NCI-H2196 (cell line): ENCODE measurements around the gene AQP10.
A peak's percentile ranks its signal among the peaks of the same experiment; 100 is the strongest.
"Not testable (repeated sequence)": the region's sequence is repeated elsewhere in the genome, so short reads cannot be mapped to it uniquely, and the experiment has no call there.

ENCODE experiments used
- DNase-seq: peaks from one replicate; lab custom pipeline; 2025; ENCODE audit not compliant: unreplicated experiment; lab: John Stamatoyannopoulos, UW

The AQP10 gene

DNA sequence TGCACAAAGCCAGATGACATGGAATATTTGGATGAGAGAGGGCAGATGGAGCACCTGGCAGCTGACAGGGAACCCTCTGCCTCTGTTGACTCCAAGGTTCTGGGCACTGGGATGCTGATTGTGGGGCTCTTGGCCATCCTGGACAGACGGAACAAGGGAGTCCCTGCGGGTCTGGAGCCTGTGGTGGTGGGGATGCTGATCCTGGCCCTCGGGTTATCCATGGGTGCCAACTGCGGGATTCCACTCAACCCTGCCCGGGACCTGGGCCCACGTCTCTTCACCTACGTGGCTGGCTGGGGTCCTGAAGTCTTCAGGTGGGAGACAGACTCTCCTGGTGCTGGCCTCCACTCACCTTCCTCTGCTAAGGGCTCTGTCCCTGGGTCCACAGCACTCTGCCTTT lies 2.6 kb downstream of the AQP10 start:
- no peak for DNase-seq

DNA sequence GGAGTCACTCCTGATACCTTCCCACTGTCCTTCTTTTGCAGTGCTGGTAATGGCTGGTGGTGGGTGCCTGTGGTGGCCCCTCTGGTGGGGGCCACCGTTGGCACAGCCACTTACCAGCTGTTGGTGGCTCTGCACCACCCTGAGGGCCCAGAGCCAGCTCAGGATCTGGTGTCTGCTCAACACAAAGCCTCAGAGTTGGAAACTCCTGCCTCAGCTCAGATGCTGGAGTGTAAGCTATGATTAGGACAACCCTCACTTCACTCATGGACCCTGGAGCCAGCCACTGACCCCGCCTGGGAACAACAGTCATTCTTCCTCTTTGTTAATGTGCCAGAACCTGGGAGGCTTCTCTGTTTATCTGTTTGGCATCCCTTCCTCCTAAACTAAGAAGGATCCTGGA lies 3.3 kb downstream of the AQP10 start:
- no peak for DNase-seq

DNA sequence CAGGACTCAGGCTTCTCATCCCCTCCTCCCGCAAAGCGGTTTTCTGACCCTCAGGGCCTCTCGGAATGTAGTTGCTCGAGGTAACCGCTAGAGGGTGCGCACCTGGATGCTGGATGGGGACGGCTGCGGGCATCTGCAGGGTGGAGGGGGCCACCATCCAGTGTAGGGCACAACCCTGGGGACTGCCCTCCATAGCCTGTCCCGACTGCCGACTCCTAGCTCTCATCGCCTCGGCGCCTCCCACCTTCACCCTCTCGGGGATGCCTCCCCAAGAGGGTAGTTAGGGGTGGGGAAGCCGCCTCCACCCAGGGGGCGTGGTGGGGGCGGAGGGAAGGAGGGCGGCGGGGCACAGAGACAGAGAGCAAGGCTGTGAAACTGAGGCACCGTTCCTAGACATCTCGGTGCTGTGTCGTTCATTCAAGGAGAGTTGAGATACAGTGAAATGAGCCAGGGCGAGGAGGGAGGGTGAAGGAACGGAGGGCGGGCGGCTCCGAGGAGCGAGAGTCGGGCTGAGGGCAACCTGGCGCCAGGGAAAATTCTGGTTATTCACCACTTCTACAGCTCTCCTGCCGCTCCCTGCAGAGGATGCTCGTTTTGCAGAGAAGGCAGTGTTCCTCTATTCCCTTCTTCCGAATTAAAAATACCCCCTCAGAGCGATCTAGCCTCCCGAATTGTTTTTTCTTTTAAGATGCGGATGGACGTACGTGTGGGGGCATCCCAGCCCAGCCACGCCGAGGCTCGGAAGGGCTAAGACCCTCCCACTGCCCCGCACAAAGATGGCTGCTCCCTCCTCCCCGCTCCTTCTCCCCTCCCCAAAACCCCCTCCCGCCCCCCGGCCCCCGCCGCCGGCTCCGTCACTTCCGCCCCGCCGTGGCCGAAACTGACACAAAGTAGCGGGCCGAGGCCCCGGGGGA lies 4.0 kb downstream of the AQP10 start, which contains the start of gene ATP8B2:
ATP8B2 (plus strand) TSS at position 857 of the 914 bp plus-strand sequence. CDS start 2,617 bp downstream, outside the sequence.
- peak; percentile 86 for DNase-seq

DNA sequence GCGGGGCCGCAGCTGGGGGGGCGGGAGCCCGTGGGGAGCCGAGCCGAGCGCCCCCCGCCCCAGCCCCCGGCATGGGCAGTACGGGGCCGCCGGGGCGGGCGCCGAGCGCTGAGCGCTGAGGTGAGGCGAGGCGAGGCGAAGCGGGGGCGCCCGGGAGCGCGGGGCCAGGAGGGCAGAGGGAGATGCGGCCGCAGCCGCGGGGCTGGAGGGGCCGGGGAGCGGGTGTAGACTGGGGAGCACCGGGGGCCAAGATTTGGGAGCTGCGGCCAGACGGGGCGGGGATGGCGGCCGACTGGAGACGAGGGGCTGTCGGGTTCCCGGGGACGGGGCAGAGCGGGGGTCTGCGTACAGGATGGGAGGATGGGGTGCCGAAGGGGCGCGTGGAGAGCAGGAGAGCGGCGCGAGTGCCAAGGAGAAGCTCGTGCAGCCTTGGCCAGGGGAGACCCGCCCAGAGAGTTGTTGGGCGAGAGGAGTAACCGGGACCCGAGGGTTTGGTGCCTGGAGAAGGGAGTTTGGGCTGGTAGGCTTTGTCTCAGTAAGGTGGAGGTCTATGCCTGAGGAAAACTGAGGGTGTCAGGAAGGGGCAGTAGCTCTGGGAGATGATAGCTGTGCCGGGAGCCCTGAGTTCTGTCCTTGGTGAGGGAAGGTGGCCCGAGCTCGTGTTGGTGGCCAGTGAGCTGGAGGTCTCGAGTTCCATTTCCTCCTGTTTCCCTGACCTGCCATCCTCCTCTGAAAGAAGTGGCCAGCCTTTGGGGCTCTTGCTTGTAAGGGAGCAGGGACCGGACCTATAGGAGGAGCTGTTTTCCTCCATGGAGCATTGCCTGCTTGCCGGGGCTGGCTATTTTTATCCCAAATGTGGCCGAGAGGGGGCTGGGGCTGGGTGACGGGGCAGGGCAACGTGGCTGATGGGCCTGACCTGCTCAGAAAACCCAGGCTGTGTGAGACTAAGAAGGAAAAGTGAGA lies 5.0 kb downstream of the AQP10 start:
- peak; percentile 10 for DNase-seq

DNA sequence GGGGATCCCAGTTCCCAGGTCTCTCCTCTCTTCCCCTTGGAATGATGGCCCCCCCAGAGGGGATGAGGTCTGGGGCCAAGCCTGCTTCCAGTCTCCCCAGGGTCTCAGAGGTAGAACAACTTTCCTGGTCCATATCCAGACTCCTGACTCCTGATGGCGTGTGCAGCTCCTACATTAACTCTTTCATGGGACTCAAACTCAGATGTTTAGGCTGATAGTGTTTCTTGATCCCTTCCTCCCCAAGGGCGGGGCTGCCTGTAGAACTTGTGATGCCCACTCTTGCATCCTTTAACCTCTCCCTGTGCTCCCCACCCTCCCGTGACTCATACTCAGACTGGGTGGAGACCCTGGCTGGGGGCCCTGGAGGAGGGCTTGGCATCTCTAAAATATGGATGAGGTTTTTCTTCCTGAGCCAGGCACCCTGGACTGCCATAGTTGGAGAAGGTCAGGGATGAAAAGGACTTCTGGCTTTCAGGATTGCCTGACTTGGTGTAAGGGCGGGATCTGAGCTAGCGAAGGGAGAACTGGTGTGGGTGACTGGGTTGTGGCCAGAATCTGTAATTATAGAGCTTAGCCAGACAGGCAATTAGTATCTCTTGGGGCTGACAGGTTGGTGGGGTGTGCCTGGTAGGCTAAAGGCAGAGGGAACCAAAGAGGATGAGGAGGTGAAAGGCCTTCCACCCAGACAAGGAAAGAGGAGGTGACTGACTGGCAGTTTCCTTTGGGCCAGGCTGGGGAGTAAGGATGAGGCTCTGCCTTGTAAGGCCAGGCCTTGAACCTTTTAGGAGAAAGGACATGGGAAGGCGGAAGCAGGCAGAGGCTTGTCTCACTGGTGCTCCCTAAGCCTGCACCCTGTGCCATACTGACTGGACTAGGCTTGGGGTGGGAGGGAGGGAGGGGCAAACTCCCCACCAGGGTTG lies 5.9 kb downstream of the AQP10 start:
- no peak for DNase-seq

DNA sequence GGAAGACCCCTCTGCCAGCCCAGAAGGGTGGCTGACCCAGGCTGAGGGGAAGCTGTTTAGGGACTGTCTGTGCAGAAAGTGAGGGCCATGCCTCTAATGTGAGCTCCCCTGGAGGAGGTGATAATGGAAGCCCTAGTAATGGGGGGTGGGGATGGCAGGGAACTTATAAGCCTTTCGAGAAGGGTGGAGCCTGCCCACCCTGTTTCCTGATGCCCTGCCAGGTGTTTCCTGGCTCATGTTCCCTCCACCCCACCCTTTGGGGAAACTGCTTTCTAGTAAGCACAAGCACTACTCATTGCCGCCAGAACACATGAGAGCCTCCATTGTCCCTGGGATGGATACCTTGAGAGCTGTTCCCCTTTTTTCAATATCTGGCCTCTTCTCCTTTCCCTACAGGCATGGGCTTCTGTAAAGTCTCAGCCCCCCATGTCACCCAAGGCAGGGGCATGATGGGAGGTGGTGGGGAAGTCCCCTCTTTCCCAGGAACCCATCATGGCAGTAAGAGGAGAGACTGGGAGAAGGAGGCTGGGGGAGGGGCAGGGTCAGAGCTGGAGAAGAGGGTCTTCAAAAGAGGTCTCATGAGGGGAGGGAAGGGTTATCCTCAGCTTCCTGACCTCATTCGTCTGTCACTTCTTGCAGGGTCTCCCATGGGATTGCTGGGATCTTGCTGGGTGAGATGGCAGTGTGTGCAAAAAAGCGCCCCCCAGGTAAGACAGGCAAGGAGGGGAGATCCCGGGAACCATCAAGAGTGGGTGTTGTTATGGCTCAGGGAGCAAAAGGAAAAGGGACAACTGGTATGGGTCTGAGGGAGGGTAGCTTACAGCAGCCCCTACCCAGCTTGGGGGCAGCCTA lies 6.8 kb downstream of the AQP10 start:
- peak; percentile 23 for DNase-seq

DNA sequence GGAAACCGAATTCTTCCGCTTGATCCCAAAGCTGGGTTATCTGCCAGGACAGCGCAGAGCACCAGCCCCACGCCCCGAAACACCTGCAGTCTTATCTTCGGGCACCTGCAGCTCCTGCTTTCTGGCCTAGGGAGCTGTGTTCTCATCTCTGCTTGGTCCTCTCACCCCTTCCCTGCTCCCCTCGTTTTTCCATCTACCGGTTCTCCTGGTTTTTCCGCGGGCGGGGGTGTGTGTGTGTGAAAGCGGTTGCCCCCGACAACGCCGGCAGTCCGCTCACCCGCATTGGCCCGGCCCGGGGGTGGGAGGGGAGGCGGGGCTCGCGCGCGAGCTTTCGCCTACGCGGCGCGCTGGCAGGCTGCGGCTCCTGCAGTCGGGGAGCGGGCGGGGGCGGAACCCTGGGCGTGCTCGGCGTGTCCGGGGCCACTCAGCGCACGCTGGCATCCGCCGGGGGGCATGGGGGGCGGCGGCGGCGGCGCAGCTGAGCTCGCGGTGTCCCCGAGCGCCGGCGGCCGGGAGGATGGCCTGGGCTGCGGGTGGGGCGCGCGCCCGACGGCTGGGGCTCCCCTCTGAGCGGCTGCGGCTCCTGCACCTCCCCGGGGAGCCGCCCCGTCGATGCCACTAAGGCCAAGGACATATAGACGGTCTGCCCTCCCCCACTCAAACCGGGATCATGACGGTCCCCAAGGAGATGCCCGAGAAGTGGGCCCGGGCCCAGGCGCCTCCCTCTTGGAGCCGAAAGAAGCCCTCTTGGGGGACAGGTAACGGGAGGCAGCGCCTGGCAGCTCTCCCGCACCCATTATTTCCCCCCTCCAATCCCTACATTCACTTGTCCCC lies 7.6 kb downstream of the AQP10 start:
- peak; percentile 71 for DNase-seq

DNA sequence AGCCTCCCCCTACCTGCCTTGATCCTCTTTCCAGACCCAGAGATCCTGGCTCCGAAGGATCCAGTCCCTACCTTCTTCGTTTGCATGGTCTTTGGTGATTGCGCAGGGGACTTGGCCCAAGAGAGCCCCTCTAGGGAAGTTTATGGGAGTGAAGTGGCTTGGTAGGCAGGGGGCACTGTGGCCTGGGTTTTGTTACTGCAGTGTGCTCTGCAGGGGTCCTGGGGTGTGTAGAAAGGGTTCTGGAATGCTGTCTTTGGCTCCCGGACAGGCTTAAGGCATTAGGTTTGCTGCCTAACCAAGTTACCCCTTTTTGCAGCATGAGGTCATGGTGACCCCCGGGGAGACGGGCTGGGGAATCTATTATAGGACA lies 8.2 kb downstream of the AQP10 start:
- no peak for DNase-seq

DNA sequence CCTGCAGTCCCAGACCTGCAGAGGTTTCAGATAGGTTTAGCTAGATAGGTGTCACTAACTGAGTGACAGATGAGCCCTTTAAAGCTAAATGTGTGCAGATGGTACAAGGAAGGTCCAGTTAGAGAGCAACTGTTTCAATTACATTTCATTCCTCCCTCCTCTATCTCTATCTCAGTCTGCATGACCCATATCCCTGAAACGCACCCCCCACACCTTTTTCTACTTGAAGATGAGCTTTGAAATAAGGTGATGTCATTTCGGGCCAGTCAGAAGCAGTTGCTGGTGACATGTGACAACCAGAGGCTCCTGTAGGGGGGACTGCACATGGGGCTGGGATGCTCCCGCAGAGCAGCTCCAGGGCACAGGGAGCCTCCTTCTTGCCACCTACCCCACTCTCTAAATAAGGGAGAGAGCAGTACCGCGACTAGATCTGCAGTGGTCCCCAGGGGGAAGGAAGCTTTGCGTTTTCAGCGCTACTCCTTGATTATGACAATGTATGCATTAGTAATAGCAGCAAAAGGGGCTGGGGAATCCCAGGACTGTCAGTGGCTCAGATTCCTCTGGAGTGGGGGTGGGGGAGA lies 8.7 kb downstream of the AQP10 start:
- DNase-seq: no peak

DNA sequence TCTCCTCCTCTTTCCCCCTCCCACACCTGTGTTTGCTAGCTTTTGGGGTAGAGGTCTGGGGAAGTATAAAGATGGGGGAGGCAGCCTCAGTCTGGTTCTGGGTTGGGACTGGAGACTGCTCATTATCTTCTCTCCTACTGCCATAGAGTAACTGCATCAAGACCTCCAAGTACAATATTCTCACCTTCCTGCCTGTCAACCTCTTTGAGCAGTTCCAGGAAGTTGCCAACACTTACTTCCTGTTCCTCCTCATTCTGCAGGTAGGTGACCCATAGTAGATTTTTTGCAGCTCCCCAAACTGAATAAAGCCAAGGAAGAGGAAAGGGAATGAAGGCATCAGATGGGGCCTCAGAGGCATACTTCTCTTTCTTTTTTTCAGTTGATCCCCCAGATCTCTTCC lies 9.8 kb downstream of the AQP10 start:
- DNase-seq: no peak

DNA sequence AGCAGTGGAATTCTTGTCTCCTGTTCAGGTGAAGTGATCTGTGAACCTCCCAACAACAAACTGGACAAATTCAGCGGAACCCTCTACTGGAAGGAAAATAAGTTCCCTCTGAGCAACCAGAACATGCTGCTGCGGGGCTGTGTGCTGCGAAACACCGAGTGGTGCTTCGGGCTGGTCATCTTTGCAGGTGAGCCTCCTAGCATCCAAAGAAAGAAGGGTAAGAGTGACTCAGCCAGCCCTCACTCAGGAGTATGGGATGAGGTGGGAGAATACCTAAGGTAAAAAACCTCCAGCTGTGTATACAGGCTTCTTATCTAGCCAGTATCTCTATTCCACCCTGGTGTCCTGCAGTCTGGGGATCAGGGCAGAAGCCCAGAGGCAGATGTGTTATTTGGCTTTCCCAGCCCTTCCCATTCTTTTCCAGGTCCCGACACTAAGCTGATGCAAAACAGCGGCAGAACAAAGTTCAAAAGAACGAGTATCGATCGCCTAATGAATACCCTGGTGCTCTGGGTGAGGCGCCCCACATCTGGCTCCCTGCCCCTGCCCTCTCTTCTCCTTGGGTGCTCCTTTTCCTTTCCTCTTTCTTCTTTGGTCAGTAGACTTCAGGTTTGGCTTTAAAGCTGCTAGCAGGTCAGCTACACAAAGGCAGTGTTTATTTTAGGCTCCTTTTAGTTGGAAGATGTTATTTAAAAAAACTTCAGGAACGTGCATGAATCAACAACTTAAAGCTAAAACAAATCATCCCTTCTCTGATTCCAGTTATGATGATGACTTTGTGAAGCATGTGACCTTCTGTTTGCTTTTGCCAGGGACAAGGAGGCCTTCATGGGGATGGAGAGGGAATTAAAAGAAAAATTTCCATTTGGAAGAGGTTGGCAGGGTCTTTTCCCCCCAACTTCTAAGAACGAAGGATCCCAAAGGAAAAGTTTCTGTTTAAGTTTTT lies 13.5 kb downstream of the AQP10 start:
- no peak for DNase-seq

DNA sequence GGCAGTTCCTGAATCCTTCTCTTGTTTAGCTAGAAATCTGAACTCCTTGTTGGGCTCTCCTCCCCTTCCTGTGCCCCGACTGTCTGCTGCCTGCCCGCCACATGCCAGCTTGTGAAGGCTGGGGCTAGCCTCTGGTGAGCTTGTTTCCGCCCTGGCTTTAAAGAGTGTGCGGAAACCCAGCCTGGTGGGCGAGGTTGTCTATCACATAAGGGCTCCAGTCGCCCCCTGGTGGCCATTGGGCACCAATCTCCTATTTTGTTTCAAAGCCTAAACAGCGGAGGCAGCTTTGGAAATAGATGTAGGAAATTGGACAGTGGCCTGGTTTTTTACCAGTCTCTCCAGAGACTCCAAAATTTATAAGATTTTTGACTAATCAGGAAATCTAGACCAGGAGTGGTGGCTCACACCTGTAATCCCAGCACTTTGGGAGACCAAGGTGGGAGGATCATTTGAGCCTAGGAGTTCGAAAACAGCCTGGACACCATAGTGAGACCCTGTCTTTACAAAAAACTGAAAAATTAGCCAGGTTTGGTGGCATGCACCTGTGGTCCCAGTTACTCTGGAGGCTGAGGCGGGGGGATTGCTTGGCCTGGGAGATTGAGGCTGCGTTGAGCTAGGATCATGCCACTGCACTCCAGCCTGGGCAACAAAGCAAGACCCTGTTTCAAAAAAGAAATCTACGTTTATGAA lies 14.3 kb downstream of the AQP10 start:
- DNase-seq: peak; percentile 80

DNA sequence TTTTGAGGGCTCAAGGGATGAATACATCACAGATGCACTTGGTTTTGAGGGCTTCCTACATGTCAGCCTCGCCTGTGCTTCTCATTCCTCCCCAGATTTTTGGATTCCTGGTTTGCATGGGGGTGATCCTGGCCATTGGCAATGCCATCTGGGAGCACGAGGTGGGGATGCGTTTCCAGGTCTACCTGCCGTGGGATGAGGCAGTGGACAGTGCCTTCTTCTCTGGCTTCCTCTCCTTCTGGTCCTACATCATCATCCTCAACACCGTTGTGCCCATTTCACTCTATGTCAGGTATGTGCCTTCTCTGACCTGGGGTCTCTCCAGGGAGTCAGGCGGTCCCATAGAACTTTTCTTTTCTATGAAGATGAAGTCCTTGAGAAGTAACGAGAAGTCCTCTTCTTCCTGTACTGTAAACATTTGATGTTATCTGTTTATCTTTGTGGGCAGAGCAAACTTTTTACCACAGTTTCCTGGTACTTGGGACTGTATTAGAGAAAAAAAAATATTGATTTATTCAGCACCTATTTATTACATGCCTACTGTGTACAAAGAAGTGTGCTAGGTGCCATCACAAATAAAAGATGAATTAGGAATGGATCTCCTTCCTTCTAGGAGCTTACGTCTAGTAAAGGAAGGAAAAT lies 16.5 kb downstream of the AQP10 start:
- DNase-seq: no peak

DNA sequence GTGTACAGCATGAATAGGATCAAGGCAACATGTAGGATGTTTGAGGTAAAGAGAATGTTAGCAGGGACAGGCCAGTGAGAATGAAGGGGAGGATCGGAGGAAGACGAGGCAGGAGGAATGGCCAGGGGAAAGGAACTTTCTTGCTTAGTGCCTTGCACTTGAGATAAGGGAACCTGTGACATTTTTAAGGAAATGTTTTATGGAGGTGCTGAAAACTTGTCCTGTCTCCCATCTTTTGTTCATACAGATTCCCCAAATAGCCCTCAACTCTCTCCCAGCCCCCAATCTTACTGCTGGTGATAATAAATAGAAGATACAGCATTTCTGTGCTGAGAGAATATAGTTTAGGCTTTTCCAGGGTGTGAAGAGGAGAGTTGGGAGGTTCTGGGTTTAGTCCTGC lies 18.0 kb downstream of the AQP10 start:
- no peak for DNase-seq

DNA sequence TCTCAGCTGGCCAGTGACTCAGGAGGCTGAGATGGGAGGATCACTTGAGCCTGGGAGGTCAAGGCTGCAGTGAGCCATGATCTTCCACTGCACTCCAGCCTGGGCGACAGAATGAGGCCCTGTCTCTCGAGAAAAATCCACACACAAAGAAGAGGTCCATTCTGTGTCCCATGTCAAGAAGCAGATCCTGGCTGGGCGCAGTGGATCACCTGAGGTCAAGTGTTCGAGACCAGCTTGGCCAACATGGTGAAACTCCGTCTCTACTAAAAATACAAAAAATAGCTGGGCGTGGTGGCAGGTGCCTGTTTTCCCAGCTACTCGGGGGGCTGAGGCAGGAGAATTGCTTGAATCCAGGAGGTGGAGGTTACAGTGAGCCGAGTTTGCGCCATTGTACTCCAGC lies 20.5 kb downstream of the AQP10 start:
- DNase-seq: not testable (repeated sequence)

DNA sequence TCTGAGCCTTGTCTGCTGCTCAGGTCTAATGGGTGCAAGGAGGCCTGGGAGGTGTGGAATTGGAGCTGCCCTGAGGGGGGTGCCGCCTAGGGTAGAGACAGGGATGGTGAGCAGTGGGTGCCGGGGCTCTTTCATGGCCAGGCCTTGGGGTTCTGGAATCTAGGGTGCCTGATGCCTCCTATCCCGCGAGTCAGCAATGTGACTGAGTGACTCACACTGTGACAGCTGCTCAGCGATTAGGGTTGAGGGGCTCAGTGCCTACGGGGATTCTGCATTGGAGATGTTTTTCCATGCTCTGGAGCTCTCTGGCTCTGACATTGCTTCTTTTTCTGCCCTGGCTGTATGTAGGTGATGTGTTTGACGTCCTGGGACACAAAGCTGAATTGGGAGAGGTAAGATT lies 21.2 kb downstream of the AQP10 start:
- DNase-seq: no peak
